Measurements from ENCODE around the gene GRK1.
A peak's percentile ranks its signal among the peaks of the same experiment; 100 is the strongest.
"Not testable (repeated sequence)": the region's sequence is repeated elsewhere in the genome, so short reads cannot be mapped to it uniquely, and the experiment has no call there.

GRK1 gene

DNA sequence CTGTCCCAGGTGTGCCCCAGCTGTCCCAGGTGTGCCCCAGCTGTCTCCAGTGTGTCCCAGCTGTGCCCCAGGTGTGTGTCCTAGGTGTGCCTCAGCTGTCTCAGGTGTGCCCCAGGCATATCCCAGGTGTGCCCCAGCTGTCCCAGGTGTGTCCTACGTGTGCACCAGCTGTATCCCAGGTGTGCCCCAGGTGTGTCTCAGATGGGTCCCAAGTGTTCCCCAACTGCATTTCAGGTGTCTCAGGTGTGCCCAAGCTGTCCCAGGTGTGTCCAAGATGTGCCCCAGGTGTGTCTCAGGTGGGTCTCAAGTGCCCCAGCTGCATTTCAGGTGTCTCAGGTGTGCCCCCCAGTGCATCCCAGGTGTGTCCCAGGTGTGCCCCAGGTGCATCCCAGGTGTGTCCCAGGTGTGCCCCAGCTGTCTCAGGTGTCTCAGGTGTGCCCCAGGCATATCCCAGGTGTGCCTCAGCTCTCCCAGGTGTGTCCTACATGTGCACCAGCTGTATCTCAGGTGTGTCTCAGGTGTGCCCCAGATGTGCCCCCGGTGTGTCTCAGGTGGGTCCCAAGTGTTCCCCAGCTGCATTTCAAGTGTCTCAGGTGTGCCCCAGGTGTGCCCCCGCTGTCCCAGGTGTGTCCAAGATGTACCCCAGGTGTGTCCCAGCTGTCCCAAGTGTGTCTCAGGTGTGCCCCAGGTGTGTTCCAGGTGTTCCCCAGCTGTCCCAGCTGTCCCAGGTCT, 1.3 kb upstream of the GRK1 start:
- no peak for DNase-seq (ENCODE audit: low spot score)

DNA sequence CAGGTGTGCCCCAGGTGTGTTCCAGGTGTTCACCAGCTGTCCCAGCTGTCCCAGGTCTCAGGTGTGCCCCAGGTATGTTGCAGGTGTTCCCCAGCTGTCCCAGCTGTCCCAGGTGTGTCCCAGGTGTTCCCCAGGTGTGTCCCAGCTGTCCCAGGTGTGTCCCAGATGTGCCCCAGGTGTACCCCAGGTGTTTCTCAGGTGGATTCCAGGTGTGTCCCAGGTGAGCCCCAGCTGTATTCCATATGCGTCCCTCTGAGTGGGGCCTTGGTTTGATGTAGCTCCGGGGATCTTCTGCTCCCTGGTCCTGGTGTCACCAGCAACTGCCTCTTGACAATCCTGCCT, 719 bp upstream of the GRK1 start:
- DNase-seq (ENCODE audit: low spot score): no peak

DNA sequence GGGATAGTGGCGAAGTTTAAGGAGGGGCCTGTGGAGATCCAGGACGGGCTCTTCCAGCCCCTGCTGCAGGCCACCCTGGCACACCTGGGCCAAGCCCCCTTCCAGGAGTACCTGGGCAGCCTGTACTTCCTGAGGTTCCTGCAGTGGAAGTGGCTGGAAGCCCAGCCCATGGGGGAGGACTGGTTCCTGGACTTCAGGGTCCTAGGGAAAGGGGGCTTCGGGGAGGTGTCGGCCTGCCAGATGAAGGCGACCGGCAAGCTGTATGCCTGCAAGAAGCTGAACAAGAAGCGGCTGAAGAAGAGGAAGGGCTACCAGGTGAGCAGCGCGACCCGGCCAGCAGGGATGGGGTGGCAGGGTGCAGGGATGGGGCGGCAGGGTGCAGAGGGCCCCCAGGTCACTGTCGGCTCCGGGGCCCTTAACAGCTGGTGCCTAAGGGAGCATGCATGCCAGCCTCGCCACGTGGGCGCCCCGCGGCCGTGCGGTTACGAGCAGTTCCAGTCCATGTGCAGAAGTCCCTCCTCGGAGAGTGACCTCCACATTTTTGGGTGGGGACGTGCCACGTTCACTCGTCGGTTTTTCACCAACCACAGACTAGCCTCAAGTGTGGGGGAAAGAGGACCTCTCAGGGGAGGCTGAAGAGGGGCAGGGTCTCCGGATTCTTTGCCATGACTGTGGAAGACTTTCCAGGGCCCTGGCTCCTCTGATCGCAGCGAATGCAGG, 912 bp downstream of the GRK1 start:
- DNase-seq (ENCODE audit: low spot score): no peak

DNA sequence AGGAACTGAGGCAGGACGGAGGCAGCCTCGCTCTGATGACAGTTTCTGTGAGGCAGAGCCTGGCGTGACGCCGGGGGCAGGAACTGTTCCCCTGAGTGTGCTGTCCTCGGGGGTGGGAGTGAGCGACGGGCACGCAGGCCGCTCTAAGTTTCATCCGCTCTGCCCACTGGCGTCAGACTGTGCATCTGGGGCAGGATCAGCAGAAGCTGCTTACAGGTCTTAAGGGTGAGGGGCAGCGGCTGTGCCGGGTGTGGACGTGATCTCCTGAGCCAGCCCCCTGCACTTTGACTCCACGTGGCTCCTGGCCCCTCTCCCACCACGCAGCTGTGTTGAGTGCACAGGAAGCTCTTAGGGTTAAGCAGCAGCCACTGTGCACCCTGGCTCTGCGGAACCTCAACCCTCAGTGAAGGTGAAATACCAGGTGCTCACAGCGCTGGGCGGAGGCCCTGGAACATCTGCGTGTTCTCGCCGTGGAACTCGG, 1.5 kb downstream of the GRK1 start:
- DNase-seq (ENCODE audit: low spot score): no peak

DNA sequence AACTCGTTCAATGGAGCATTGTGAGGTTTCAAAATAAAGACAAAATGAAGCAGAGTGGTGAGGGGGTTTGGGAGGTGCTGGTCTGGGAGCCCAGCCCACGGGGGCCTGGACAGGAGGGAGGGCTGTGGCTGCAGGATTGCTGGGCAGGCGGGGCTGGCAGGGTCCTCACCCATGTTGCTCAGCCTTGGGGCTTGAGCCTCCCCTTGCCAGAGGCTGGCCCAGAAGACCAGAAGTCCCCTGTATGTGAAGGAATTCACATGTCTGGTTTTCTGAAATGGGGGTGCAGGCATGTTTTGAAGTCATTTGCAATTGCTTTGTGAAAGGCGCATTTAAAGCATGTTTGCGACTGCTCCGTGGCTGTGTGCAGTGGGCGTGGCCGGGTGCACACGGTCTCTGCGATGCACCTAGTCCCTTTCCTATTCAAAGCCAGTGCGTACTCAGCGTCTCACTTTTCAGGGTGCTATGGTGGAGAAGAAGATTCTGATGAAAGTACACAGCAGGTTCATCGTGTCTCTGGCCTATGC, 2.3 kb downstream of the GRK1 start:
- no peak for DNase-seq (ENCODE audit: low spot score)

DNA sequence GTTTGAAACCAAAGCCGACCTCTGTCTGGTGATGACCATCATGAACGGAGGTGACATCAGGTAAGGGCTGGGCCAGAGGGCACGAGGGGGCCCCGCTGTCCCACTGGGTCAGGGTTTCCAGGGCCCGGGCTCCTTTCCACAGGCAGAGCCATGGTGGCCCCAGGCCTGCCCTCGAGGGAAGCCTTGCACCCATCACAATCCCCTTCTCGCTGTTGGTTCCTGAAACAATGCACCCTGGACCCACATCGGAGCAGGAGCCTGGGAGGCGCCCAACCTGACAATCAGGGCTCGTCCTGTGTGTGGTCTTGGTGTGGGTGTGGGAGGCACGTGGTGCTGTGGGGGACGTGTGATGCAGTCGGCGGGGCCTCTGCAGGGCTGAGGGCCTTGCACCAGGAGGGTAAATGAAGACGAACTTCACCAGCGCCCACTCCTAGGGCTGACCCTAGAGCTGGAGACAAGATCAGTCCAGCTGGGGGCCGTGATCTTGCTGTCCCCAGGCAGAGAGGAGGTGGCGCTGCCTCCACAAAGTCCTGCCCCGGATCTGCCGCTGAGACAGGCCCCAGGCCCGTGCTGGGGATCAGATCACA, 2.8 kb downstream of the GRK1 start:
- no peak for DNase-seq (ENCODE audit: low spot score)

DNA sequence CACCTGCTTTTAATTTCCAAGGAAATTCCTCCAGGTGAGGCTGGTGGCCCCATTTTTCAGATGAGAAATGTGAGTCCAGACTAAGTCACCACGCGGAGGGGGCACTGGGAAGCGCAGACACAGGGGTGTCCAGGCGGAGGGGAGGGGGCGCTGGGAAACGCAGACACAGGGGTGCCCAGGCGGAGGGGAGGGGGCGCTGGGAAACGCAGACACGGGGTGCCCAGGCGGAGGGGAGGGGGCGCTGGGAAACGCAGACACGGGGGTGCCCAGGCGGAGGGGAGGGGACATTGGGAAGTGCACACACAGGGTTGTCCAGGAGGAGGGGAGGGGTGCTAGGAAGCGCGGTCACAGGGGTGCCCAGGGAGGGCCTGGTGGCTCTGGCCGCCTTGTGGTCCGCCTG, 3.5 kb downstream of the GRK1 start:
- no peak for DNase-seq (ENCODE audit: low spot score)

DNA sequence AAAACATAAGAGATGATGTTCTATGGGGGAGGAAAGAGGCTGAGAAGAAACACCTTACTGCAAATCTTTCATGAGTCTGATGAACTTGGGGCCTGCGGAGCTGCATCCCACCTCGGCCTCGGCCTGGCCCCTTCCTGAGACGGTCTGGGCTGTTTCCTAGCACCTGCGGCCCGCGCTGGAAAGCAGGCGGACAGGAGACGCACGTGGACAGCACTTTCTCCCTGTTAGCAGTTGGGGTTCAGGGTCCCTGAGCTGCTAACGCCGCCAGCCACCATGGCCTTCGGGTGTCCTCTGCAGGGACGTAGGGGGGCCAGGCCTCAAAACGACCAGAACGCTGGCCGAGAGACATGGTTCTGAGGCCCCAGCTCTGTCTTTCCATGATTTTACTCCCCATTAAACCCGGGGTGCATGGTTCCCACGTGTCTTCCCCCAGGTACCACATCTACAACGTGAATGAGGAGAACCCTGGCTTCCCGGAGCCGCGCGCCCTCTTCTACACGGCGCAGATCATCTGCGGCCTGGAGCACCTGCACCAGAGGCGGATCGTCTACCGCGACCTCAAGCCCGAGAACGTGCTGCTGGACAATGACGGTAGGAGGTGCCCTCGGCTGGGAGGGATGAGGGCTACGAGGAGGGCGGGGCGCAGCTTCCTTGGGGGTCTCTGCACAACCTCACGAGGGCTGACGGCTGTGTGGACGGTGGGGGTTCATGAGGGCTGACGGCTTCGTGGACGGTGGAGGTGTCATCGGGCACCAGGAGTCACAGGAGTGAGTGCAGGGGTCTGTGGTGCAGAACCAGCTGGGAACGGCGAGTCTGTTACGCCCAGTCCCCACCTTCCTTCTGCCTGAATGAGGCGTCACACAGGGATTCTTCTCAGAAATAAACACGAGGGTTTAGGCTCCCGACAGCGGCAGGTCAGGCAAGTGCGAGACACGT, 4.3 kb downstream of the GRK1 start:
- DNase-seq (ENCODE audit: low spot score): no peak

DNA sequence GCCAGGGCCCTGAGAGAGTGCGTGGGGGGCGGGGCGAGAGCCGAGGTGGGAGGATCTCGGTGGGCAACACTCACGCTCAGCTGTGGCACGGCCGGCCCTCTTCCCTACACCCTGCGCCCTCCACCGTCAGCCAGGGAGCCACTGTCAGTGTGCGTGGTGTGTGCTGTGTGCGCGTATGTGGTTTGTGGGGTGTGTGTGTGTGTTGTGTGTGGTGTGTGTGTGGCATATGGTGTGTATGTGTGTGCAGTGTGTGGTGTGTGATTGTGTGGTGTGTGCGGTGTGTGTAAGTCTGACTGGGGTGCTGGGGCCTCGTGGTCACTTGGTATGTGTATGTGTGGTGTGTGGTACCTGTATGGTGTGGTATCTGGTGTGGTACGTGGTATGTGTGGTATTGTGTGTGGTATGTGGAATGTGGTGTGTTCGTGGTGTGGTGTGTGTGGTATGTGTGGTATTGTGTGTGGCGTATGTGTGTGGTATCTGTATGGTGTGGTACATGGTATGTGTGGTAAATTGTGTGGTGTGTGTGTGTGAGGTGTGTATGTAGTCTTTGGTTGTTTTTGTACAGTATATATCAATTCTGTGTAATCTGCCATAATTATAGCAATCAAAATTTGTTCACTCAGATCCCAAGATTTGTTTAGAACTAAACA, 5.1 kb downstream of the GRK1 start:
- DNase-seq (ENCODE audit: low spot score): no peak

DNA sequence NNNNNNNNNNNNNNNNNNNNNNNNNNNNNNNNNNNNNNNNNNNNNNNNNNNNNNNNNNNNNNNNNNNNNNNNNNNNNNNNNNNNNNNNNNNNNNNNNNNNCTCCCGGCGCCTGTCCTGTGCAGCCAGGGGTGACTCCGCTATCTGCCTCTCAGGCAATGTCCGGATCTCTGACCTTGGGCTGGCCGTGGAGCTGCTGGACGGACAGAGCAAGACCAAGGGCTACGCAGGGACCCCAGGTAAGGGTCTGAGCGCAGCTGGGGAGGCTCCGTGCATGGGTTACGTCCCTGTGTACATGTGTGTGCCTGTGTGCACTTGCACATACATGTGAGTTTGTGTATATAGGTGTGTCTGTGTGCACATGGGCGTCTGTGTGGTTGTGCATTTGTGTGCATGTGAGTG, 55.9 kb downstream of the GRK1 start:
- DNase-seq (ENCODE audit: low spot score): no peak

DNA sequence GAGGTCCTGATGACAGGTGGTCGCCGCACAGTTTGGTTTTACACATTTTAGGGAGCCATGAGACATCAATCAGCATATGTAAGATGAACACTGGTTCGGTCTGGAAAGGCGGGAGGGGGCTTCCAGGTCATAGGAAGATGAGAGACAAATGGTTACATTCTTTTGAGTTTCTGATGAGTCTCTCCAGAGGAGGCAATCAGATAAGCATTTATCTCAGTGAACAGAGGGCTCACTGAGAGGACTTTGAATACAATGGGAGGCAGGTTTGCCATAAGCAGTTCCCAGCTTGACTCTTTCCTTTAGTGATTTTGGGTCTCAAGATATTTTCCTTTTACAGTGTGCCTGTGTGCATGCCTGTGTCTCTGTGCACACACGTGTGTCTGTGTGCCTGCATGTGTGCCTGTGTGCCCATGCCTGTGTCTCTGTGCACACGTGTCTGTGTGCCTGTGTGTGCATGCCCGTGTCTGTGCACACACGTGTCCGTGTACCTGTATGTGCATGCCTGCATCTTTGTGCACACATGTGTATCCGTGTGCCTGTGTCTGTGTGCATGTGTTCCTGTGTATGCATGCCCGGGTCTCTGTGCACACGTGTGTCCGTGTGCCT, 56.5 kb downstream of the GRK1 start:
- DNase-seq (ENCODE audit: low spot score): no peak

DNA sequence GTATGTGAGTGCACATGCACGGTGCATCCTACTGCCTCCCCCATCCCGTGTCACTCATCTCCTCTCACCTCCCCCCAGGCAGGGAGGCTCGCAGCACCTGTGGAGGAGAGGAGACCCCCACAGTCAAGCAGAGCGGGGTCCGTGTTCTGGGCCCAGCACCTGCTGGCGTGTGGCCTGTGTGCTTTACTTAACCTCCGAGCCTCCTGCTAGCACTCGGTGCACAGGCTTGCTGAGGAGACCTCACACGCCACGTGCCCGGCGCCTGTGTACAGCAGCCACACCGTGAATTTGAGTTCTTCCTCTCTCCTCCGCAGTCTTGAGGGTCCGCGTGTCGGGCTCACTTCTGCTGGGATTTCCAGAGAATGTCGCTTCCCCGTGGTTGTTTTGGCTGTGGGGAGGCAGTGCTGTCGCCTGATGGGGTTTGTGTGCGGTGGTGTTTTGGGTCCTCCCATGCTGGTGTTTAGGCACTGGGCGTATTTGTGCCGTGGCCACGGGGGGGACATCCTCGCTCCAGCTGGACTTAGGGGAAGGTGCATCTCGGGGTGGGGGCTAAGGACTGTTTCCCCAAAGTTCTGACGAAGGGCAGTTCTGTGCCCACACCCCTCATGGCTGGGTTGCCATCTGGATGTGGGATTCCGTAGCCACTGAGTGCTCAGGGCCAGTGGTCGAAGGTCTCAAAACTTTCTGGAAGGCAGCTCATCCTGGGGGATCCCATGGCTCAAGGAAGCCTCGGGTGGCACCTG, 57.2 kb downstream of the GRK1 start:
- DNase-seq (ENCODE audit: low spot score): no peak

DNA sequence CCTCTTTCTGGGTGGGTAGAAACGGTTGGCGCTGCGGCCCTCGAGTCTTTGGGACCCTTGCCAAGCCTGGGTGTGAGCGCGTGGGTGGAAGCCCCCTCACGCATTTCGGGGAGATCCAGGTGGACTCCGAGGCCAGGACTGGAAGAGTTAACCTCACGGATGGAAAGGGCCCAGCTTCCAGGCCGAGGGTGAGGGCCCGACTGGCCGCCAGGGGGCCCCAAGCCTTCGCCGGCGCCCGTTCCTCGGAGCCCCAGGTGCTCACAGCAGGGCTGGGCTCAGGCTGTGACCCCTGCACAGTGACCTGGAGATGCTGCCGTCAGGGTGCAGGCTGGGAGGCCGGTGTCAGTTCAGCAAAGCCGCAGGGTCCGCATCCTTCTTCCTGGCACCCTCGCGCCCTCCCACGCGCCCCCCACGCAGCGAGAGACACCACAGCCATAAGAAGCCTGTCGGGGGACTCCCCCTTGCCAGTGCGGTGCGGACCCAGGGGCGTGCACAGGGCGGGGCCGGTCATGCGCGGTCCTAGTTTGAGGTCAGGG, 57.8 kb downstream of the GRK1 start:
- DNase-seq (ENCODE audit: low spot score): peak; percentile 89

DNA sequence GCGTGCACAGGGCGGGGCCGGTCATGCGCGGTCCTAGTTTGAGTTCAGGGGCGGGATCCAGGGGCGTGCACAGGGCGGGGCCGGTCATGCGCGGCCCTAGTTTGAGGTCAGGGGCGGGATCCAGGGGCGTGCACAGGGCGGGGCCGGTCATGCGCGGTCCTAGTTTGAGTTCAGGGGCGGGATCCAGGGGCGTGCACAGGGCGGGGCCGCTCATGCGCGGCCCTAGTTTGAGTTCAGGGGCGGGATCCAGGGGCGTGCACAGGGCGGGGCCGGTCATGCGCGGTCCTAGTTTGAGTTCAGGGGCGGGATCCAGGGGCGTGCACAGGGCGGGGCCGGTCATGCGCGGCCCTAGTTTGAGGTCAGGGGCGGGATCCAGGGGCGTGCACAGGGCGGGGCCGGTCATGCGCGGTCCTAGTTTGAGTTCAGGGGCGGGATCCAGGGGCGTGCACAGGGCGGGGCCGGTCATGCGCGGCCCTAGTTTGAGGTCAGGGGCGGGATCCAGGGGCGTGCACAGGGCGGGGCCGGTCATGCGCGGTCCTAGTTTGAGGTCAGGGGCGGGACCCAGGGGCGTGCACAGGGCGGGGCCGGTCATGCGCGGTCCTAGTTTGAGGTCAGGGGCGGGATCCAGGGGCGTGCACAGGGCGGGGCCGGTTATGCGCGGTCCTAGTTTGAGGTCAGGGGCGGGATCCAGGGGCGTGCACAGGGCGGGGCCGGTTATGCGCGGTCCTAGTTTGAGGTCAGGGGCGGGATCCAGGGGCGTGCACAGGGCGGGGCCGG, 58.5 kb downstream of the GRK1 start:
- DNase-seq (ENCODE audit: low spot score): not testable (repeated sequence)

DNA sequence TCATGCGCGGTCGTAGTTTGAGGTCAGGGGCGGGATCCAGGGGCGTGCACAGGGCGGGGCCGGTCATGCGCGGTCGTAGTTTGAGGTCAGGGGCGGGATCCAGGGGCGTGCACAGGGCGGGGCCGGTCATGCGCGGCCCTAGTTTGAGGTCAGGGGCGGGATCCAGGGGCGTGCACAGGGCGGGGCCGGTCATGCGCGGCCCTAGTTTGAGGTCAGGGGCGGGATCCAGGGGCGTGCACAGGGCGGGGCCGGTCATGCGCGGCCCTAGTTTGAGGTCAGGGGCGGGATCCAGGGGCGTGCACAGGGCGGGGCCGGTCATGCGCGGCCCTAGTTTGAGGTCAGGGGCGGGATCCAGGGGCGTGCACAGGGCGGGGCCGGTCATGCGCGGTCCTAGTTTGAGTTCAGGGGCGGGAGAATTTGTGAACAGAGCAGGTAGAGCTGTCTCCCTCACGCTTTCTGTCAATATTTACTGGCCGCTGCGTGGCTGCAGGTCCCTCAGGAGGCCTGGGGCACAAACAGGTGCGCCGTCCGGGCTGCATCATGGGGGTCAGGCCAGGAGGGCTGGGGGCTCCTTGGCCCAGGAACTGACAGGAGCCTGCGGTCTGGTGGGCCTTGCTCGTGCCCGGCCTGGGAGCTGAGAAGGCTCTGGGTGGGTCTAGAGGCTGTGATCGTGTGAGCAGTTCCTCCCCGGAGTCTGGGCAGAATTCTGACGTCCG, 59.2 kb downstream of the GRK1 start:
- DNase-seq (ENCODE audit: low spot score): not testable (repeated sequence)

DNA sequence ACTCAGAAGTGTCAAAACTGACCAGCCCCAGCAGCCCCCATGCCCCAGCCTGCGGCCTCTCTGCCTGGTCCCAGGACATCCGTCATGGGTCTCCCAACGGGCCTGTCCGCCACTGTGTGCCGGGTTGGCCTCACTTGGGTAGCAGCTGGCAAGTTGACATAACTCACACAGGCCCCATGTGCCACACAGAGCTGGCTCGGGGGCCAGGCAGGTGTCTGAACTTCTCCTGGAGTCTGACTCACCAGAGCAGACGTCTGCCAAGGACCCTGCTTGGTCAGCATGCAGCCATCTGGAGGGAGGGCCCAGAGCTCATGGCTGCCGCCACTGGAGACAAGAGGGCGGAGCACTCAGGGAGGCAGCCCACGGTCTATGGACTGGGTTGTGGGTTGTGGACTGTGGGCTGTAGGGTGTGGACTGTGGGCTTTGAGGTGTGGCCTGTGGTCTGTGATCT, 60.0 kb downstream of the GRK1 start:
- no peak for DNase-seq (ENCODE audit: low spot score)

DNA sequence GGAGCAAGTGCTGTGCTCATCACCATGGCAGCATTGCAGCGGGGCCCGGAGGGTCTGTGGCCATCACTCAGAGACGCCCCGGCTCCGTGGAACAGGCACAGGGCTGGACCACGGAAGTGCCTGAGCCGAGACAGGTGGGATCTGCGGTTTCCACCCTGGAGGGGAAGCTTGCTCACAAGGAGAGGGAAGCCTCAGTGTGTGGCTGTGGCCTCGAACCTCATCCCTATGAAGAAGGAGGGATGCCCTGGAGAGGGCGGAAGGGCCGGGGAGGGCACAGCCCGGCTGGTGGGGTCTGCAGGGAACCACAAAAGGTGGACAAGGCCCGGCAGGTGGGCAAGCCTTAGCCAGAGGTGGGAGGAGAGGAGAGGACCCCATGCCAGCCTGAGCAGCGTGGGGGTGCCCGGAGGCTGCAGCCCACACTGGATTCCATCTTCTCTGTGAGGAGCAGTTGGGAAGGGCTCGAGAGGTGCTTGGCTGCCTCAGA, 61.6 kb downstream of the GRK1 start:
- no peak for DNase-seq (ENCODE audit: low spot score)
